ENCODE measurements around the gene SH3YL1.

Gene SH3YL1

GRCh38 chr2:282371-283263, 18.8 kb upstream of the SH3YL1 start:
- no peak for TF ChIP-seq CTCF (IDR thresholded peaks at IDR 0.05; ENCODE audit: insufficient read depth, low read depth, low read length, missing control alignments)
- DNase-seq (ENCODE audit: low read depth) = no peak

GRCh38 chr2:281381-281780, 17.5 kb upstream of the SH3YL1 start:
- no peak overlapping the region for H3K4me3 ChIP-seq (ENCODE audit: low read length)
- no peak for TF ChIP-seq CTCF (IDR thresholded peaks at IDR 0.05; ENCODE audit: insufficient read depth, low read depth, low read length, missing control alignments)
- DNase-seq (ENCODE audit: low read depth) = no peak

More at GRCh38 chr2:282371-283263, 18.8 kb upstream of the SH3YL1 start:
- H3K4me3 ChIP-seq (ENCODE audit: low read length) = no peak overlapping the region

GRCh38 chr2:280650-281110, 16.8 kb upstream of the SH3YL1 start:
- TF ChIP-seq CTCF (IDR thresholded peaks at IDR 0.05; ENCODE audit: insufficient read depth, low read depth, low read length, missing control alignments) = no peak
- no peak overlapping the region for H3K4me3 ChIP-seq (ENCODE audit: low read length)
- DNase-seq (ENCODE audit: low read depth) = no peak

GRCh38 chr2:279956-280649, 16.3 kb upstream of the SH3YL1 start:
- DNase-seq (ENCODE audit: low read depth) = no peak
- TF ChIP-seq CTCF (IDR thresholded peaks at IDR 0.05; ENCODE audit: insufficient read depth, low read depth, low read length, missing control alignments) = no peak
- no peak overlapping the region for H3K4me3 ChIP-seq (ENCODE audit: low read length)

- no peak for DNase-seq (ENCODE audit: low read depth)
- H3K4me3 ChIP-seq (ENCODE audit: low read length) = no peak overlapping the region
- TF ChIP-seq CTCF (IDR thresholded peaks at IDR 0.05; ENCODE audit: insufficient read depth, low read depth, low read length, missing control alignments) = no peak
Measured at GRCh38 chr2:279366-279765, 15.5 kb upstream of the SH3YL1 start.

GRCh38 chr2:278927-279320, 15.1 kb upstream of the SH3YL1 start:
- no peak for DNase-seq (ENCODE audit: low read depth)
- no peak overlapping the region for H3K4me3 ChIP-seq (ENCODE audit: low read length)
- no peak for TF ChIP-seq CTCF (IDR thresholded peaks at IDR 0.05; ENCODE audit: insufficient read depth, low read depth, low read length, missing control alignments)

Measured in epithelial cell of esophagus (primary cell).